ENCODE data around the gene CPSF4L.

- TF ChIP-seq CTCF (conservative IDR thresholded peaks at IDR 0.05; ENCODE audit: low read depth, low read length) (no peak), EZH2 (IDR thresholded peaks at IDR 0.05; ENCODE audit: borderline replicate concordance, low read depth, low read length, poor library complexity, severe bottlenecking) (no peak)
Observed at GRCh38 chr17:73308017-73308823, 46.5 kb upstream of the CPSF4L start.

Data from A673 (cell line).